Suppressor macrophage treated with lipopolysaccharide for 4 hours (primary cell): ENCODE measurements around the gene CHST1.

Source experiments
- DNase-seq: peaks from one replicate; pipeline ENCODE4 v3.0.0-alpha.2; 2020

The CHST1 gene

GRCh38 chr11:45603946-45604682, 61.3 kb downstream of the CHST1 start:
- DNase-seq = no peak

DNA sequence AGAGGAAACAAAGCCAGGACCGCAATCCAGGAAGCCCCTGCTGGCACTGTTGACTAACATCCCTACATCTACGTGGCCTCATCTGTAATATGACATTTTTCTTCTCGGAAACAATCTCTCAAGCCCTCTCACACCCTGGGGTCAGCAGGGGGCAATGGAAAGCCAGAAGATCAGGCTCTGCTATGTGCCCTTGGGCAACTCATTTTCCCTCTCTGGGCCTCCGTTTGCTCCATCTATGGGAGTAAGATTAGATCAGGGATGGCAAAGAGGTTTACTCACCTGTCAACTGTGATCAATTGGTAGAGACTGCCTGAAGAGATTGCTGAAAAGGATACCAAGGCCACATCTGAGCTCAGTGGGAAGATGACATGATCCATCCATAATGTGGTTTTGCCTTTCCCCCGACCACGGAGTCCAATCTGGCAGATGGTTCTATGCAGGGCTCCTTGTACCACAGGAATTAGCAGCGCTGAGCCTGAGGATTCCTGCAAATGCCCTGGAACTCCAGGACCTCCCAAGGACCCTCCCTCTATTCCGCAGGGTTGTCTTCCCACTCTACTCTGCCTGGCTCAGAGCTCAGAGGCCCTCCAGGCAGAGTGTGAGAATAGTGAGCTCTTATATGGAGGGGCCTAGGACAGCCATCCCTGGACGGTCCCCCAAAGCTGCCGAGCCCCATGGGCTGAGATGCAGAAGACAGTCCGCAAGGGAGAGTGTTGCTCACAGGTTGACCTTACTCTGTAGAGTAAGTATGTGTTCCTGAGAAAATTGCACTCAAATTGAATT, 66.1 kb downstream of the CHST1 start:
- no peak for DNase-seq
